KMS-11 (cell line): Measurements from ENCODE around the gene RAB17.

Source experiments
- H2AFZ ChIP-seq: fragments of 200-600 bp; sonication (generic); 2 replicates; pipeline ENCODE4 v1.6.1; 2016; ENCODE audit warnings: antibody characterized with exemption, mixed run types, low read depth
- H3K27ac ChIP-seq: fragments of 200-600 bp; sonication (generic); 2 replicates; pipeline ENCODE4 v1.6.1; 2016; ENCODE audit warnings: mild to moderate bottlenecking, mixed run types
- H3K27me3 ChIP-seq: fragments of 200-600 bp; sonication (generic); 2 replicates; pipeline ENCODE4 v1.6.1; 2017; ENCODE audit warnings: mild to moderate bottlenecking, low read depth, mixed run types, moderate library complexity; ENCODE audit not compliant: insufficient read depth
- H3K36me3 ChIP-seq: fragments of 200-600 bp; sonication (generic); 2 replicates; pipeline ENCODE4 v1.6.1; 2017; ENCODE audit warnings: mild to moderate bottlenecking, mixed run types; ENCODE audit not compliant: insufficient read depth
- H3K4me1 ChIP-seq: fragments of 200-600 bp; sonication (generic); 2 replicates; pipeline ENCODE4 v1.6.1; 2016; ENCODE audit warnings: mild to moderate bottlenecking, low read depth, mixed run types; ENCODE audit not compliant: poor library complexity, severe bottlenecking
- H3K4me2 ChIP-seq: fragments of 200-600 bp; sonication (generic); 2 replicates; pipeline ENCODE4 v1.7.0; 2016; ENCODE audit warnings: mild to moderate bottlenecking, mixed run types
- H3K4me3 ChIP-seq: fragments of 200-600 bp; sonication (generic); IDR thresholded peaks from 2 replicates; pipeline ENCODE4 v1.6.1; 2017; ENCODE audit warnings: low read depth, low read length, mixed read lengths; ENCODE audit not compliant: insufficient read depth
- H3K79me2 ChIP-seq: fragments of 200-600 bp; sonication (generic); 2 replicates; pipeline ENCODE4 v1.6.1; 2016; ENCODE audit warnings: low read depth, mixed run types; ENCODE audit not compliant: insufficient read depth
- H3K9ac ChIP-seq: fragments of 200-600 bp; sonication (generic); 2 replicates; pipeline ENCODE4 v1.6.1; 2016; ENCODE audit warnings: mild to moderate bottlenecking, mixed run types
- H4K20me1 ChIP-seq: fragments of 200-600 bp; sonication (generic); 2 replicates; pipeline ENCODE4 v1.6.1; 2016; ENCODE audit warnings: mild to moderate bottlenecking, mixed run types; ENCODE audit not compliant: insufficient read depth
- TF ChIP-seq, protein P1 (sequence below): fragments of 200-600 bp; sonication (generic); conservative IDR thresholded peaks from 2 replicates; pipeline ENCODE4 v1.6.1; 2017; ENCODE audit warnings: low read depth, mild to moderate bottlenecking, antibody characterized with exemption, low read length, moderate library complexity, mixed read lengths

RAB17 gene

GRCh38 chr2:237637429-237638135 lies 47.0 kb upstream of the RAB17 start:
- H3K4me1 ChIP-seq: no peaks in the 10 kb centered on the region
- no peak overlapping the region for H3K4me3 ChIP-seq
- H3K27ac ChIP-seq: no peak overlapping the region
- H4K20me1 ChIP-seq: no peaks in the 10 kb centered on the region
- H2AFZ ChIP-seq: no peak overlapping the region
- H3K79me2 ChIP-seq: no peaks in the 10 kb centered on the region
- TF ChIP-seq, protein P1, sequence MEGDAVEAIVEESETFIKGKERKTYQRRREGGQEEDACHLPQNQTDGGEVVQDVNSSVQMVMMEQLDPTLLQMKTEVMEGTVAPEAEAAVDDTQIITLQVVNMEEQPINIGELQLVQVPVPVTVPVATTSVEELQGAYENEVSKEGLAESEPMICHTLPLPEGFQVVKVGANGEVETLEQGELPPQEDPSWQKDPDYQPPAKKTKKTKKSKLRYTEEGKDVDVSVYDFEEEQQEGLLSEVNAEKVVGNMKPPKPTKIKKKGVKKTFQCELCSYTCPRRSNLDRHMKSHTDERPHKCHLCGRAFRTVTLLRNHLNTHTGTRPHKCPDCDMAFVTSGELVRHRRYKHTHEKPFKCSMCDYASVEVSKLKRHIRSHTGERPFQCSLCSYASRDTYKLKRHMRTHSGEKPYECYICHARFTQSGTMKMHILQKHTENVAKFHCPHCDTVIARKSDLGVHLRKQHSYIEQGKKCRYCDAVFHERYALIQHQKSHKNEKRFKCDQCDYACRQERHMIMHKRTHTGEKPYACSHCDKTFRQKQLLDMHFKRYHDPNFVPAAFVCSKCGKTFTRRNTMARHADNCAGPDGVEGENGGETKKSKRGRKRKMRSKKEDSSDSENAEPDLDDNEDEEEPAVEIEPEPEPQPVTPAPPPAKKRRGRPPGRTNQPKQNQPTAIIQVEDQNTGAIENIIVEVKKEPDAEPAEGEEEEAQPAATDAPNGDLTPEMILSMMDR: no peak
- no peaks in the 10 kb centered on the region for H3K36me3 ChIP-seq
- no peaks in the 10 kb centered on the region for H3K27me3 ChIP-seq
- H3K9ac ChIP-seq: no peak overlapping the region
- no peak overlapping the region for H3K4me2 ChIP-seq

GRCh38 chr2:237636578-237636977 lies 46.0 kb upstream of the RAB17 start:
- H3K4me3 ChIP-seq: no peak overlapping the region

DNA sequence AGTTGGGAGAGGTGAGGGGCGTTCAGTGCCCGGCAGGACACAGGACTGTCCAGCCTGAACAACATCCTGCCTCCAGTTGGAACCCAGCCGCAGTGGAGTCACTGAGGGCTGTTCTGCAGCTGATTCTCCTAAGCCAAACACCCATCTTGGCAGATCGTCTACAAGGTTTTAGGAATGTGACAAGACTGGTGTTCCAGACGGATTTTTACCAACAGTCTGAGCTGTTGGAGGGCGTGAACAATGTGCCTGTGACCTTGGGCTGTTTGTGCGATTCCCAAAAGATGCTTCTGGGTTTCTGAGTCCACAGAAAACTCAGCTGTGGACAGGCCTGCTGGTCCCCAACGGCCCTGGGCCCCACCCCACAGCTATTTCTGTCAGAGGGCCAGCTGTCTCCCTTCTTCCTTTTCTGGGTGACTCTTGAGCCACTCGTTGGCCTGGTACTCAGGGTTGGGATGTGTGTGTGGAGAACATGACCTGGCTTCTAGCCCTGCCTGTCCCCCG lies 42.6 kb upstream of the RAB17 start:
- Histone ChIP-seq H3K27ac (no peak overlapping the region), H3K27me3 (no peaks in the 10 kb centered on the region), H3K4me2 (no peak overlapping the region), H3K36me3 (no peaks in the 10 kb centered on the region), H3K9ac (no peak overlapping the region), H3K4me1 (no peaks in the 10 kb centered on the region), H2AFZ (no peak overlapping the region), H4K20me1 (no peaks in the 10 kb centered on the region), H3K4me3 (no peak overlapping the region), H3K79me2 (no peaks in the 10 kb centered on the region)
- TF ChIP-seq, protein P1: no peak

More at GRCh38 chr2:237636578-237636977, 46.0 kb upstream of the RAB17 start:
- H2AFZ ChIP-seq: no peak overlapping the region
- H4K20me1 ChIP-seq: no peaks in the 10 kb centered on the region
- no peaks in the 10 kb centered on the region for H3K4me1 ChIP-seq
- H3K27ac ChIP-seq: no peak overlapping the region
- no peaks in the 10 kb centered on the region for H3K79me2 ChIP-seq
- no peaks in the 10 kb centered on the region for H3K27me3 ChIP-seq
- H3K4me2 ChIP-seq: no peak overlapping the region
- no peaks in the 10 kb centered on the region for H3K36me3 ChIP-seq
- no peak overlapping the region for H3K9ac ChIP-seq
- TF ChIP-seq, protein P1: no peak

DNA sequence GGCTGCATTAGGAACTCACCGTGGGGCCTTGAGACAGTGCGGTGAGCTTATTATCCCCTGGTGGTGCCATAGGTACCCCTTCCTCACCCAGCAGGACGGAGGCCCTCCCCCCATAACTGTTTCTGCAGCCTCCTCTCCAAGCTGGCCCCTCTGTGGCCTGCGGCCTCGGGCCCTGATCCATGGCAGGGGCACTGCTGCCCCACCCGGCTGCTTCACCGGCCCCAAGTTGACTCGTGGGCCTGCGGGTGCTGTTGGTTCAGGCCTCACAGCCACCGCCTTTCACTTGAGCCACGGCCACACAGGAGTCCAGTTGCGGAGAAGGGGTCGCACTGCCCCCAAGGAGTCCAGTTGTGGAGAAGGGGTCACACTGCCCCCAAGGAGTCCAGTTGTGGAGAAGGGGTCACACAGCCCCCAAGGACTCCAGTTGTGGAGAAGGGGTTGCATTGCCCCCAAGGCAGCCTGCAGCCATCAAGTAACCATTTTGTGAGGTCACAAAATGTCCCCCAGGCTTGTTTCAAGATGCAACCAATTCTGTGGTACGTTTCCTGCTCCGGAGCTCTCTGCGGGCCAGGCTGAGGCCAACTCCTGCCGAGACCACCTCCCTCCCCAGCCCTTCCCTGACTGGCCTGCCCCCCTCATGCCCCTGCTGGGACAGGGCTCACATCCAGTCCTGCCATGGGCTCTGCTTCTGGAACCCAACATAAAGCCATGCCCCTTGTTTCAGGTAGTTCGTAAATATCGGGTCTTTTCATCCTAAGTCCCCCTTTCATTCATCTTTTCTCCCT lies 41.5 kb upstream of the RAB17 start:
- no peak overlapping the region for H3K4me2 ChIP-seq
- H3K27me3 ChIP-seq: no peaks in the 10 kb centered on the region
- no peak overlapping the region for H3K27ac ChIP-seq
- no peaks in the 10 kb centered on the region for H3K36me3 ChIP-seq
- H3K79me2 ChIP-seq: no peaks in the 10 kb centered on the region
- TF ChIP-seq, protein P1: no peak
- no peaks in the 10 kb centered on the region for H3K4me1 ChIP-seq
- no peak overlapping the region for H2AFZ ChIP-seq
- no peak overlapping the region for H3K9ac ChIP-seq
- no peaks in the 10 kb centered on the region for H4K20me1 ChIP-seq
- no peak overlapping the region for H3K4me3 ChIP-seq
